ENCODE measurements around the gene EPHB2.

The EPHB2 gene

GRCh38 chr1:22963044-22963677 lies 252.5 kb downstream of the EPHB2 start:
- no peak for DNase-seq

GRCh38 chr1:22966309-22966708 lies 255.7 kb downstream of the EPHB2 start:
- no peak for DNase-seq

- DNase-seq, result no peak
Observed at GRCh38 chr1:22967833-22968232, 257.2 kb downstream of the EPHB2 start.

- DNase-seq, result no peak
Observed at GRCh38 chr1:22969304-22969709, 258.7 kb downstream of the EPHB2 start.

GRCh38 chr1:22970096-22970495 lies 259.5 kb downstream of the EPHB2 start:
- DNase-seq, result no peak
